H1 (cell line): ENCODE results near the gene CHMP4B. TPM values are rescaled to one million over a fixed set of nuclear protein-coding genes. Genes with fewer than 3 reads are reported as not detected.

Experiments used
- EGR1 ChIP-seq: IDR thresholded peaks from 2 replicates; pipeline ENCODE4 v1.6.1; 2011; ENCODE audit warnings: low read depth, low read length, borderline replicate concordance
- polyA plus RNA-seq, 7 experiments: library from polyadenylated mRNA; depleted of rRNA in 3 of 7; stranded (reverse) in 5 of 7; unstranded in 2 of 7; fragments of >200 nt in 5 of 7; fragments of 200-250 nt in 2 of 7; gene quantifications; 1 replicate in 5 of 7; 2 replicates in 1 of 7; 4 replicates in 1 of 7; pipeline versions ENCODE4 v1.2.1 to v1.2.3, GENCODE V29; 2011 to 2013; ENCODE audit warnings: missing spikeins in 2 of 7, mixed read lengths in 2 of 7
- total RNA-seq: library from RNA; stranded (reverse); fragmentation: NEBNext Ultra II Directional; extraction: Animal tissue kit (Norgen Biotek cat#: 25700); gene quantifications from 2 replicates; pipeline ENCODE4 v1.2.1, GENCODE V29; 2021
- TF ChIP-seq, protein P1 (sequence below): IDR thresholded peaks from 2 replicates; pipeline ENCODE4 v1.6.1; 2012; ENCODE audit warnings: low read length, inconsistent platforms

CHMP4B gene
- total and polyA plus RNA-seq, 2 of the 8 experiments (the other 6 are each of a cell fraction or from before 2014, with no cell fraction given) = 38.6 to 66.3 TPM

DNA sequence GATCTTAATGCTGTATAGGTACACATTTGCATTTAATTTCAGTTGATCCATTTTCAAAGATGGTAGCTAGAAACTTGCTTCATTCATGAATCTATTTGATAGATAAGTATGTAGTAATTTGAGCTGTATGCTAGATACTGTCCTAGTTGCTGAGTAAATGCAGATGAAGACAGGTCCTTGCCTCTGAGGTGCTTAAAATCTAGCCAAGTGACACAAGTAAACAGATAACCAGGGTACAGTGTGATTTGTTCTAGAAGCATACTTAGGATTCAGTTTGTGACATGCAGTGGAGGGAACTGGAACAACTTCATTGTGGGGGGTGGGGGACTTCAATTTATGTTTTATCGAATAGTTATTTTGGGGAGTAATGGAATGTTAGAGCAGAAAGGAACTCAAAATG is 9.2 kb downstream of the CHMP4B start (continued):
- TF ChIP-seq, protein P1, sequence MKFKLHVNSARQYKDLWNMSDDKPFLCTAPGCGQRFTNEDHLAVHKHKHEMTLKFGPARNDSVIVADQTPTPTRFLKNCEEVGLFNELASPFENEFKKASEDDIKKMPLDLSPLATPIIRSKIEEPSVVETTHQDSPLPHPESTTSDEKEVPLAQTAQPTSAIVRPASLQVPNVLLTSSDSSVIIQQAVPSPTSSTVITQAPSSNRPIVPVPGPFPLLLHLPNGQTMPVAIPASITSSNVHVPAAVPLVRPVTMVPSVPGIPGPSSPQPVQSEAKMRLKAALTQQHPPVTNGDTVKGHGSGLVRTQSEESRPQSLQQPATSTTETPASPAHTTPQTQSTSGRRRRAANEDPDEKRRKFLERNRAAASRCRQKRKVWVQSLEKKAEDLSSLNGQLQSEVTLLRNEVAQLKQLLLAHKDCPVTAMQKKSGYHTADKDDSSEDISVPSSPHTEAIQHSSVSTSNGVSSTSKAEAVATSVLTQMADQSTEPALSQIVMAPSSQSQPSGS = no peak
- no peak for TF ChIP-seq EGR1
